ENCODE data around the gene CCDC57. TPM values are rescaled to one million over a fixed set of nuclear protein-coding genes. Genes with fewer than 3 reads are reported as not detected.
"Not testable (repeated sequence)": the region's sequence is repeated elsewhere in the genome, so short reads cannot be mapped to it uniquely, and the experiment has no call there.

The CCDC57 gene
- polyA plus RNA-seq (14.0 to 24.8 TPM (median 19.2 TPM) in 3 replicates), polyA minus RNA-seq (13.4 to 15.4 TPM (median 13.8 TPM) in 3 replicates)
- polyA plus RNA-seq (2011; ENCODE audit: low read depth), result 7.6 TPM
- 3.2 and 6.1 TPM in 2 replicates for polyA plus RNA-seq (2011; cell fraction: cytosol; rRNA removed)
- 85.5 and 116 TPM in 2 replicates for polyA plus RNA-seq (2011; cell fraction: nucleus; rRNA removed)
- polyA plus RNA-seq (2012; ENCODE audit: low replicate concordance), result 7.8 and 13.8 TPM in 2 replicates
- 11.7 TPM for polyA minus RNA-seq (2011; cell fraction: cytosol; rRNA and poly(A)+ RNA removed)
- 23.3 and 29.9 TPM in 2 replicates for polyA minus RNA-seq (2011; cell fraction: nucleus; rRNA and poly(A)+ RNA removed)

- peaks cover 0 to 6% of the 10 kb centered on the region in 2 experiments for H3K36me3 ChIP-seq (ENCODE audit: control insufficient read depth in 2 of 2, extremely low read depth in 1 of 2, insufficient read depth in 2 of 2, low read length in 2 of 2)
- H3K79me2 ChIP-seq (ENCODE audit: control insufficient read depth, insufficient read depth, low read length), result peaks cover 14% of the 10 kb centered on the region
- H3K9me3 ChIP-seq (ENCODE audit: control insufficient read depth, low read depth, low read length), result no peaks in the 10 kb centered on the region
- H3K27ac ChIP-seq (ENCODE audit: control insufficient read depth, insufficient read depth, low read length), result peak within 1 kb of the TSS; percentile 81
- H3K27me3 ChIP-seq (ENCODE audit: control insufficient read depth, extremely low read depth, insufficient read depth, low read length), result no peaks in the 10 kb centered on the region
- dilution Hi-C loops (cut with MboI; ENCODE audit: extremely low pct_ligation_motif_present, low sequenced_read_pairs), result no loop called here
- no peak for DNase-seq (ENCODE audit: low read depth, low spot score)
- FAIRE-seq, result no peak
- H3K4me3 ChIP-seq (ENCODE audit: control insufficient read depth in 2 of 3, extremely low read depth in 1 of 3, insufficient read depth in 2 of 3, low read depth in 1 of 3, low read length in 3 of 3), result peak within 1 kb of the TSS; percentile 75 to 86 (median 78)
- H4K20me1 ChIP-seq (ENCODE audit: control insufficient read depth, extremely low read depth, insufficient read depth, low read length), result no peaks in the 10 kb centered on the region
- no peaks in the 10 kb centered on the region for H3K9me1 ChIP-seq (ENCODE audit: control insufficient read depth, extremely low read depth, insufficient read depth, low read length)
- H3K4me1 ChIP-seq (ENCODE audit: control insufficient read depth, extremely low read depth, insufficient read depth, low read length), result peaks cover 35% of the 10 kb centered on the region
- TF ChIP-seq EZH2 (IDR thresholded peaks at IDR 0.05; ENCODE audit: low read length), result no peak
- TF ChIP-seq, protein P1, sequence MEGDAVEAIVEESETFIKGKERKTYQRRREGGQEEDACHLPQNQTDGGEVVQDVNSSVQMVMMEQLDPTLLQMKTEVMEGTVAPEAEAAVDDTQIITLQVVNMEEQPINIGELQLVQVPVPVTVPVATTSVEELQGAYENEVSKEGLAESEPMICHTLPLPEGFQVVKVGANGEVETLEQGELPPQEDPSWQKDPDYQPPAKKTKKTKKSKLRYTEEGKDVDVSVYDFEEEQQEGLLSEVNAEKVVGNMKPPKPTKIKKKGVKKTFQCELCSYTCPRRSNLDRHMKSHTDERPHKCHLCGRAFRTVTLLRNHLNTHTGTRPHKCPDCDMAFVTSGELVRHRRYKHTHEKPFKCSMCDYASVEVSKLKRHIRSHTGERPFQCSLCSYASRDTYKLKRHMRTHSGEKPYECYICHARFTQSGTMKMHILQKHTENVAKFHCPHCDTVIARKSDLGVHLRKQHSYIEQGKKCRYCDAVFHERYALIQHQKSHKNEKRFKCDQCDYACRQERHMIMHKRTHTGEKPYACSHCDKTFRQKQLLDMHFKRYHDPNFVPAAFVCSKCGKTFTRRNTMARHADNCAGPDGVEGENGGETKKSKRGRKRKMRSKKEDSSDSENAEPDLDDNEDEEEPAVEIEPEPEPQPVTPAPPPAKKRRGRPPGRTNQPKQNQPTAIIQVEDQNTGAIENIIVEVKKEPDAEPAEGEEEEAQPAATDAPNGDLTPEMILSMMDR (optimal IDR thresholded peaks at IDR 0.05 in 1 of 3, IDR thresholded peaks at IDR 0.05 in 1 of 3, conservative IDR thresholded peaks at IDR 0.05 in 1 of 3; ENCODE audit: extremely low read depth in 1 of 3, insufficient read depth in 2 of 3, low read length in 3 of 3), result no peak
- peak within 1 kb of the TSS; percentile 69 for H2AFZ ChIP-seq (ENCODE audit: control insufficient read depth, low read length)
- peak within 1 kb of the TSS; percentile 90 for H3K4me2 ChIP-seq (ENCODE audit: control insufficient read depth, extremely low read depth, insufficient read depth, low read depth, low read length)
- peak within 1 kb of the TSS; percentile 84 for H3K9ac ChIP-seq (ENCODE audit: control insufficient read depth, extremely low read depth, insufficient read depth, low read length)
These were observed at the start of gene CCDC57 for GRCh38 chr17:82212331-82213250. TSS of gene CCDC57 (minus strand) at chr17:82212842. CDS start at chr17:82201944, 10,898 bp downstream.

DNA sequence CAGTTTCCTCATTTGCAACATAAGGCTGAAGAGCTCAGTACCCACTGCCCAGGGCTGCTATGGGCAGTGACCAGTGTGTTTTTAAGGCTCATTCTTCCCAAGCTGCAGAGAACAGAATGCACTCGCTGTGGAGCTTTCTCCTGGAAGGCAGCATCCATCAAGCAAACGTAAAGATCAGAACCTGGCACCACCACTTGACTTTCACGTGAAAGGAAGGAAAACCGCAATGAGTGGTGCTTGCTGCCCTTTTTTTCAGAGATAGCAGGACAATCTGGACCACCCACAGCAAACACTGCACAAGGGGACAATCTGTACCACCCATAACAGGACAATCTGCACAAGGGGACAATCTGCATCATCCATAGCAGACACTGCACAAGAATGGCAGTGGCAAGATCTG lies 49.7 kb upstream of the CCDC57 start:
- peaks cover 40% of the 10 kb centered on the region for H4K20me1 ChIP-seq (ENCODE audit: control insufficient read depth, extremely low read depth, insufficient read depth, low read length)
- H3K36me3 ChIP-seq (ENCODE audit: control insufficient read depth in 2 of 2, extremely low read depth in 1 of 2, insufficient read depth in 2 of 2, low read length in 2 of 2), result peaks cover 60 to 73% of the 10 kb centered on the region in 2 experiments
- H3K4me2 ChIP-seq (ENCODE audit: control insufficient read depth, extremely low read depth, insufficient read depth, low read depth, low read length), result no peak overlapping the region
- no peak overlapping the region for H3K9ac ChIP-seq (ENCODE audit: control insufficient read depth, extremely low read depth, insufficient read depth, low read length)
- dilution Hi-C loops (cut with MboI; ENCODE audit: extremely low pct_ligation_motif_present, low sequenced_read_pairs), result no loop called here
- no peak overlapping the region for H3K4me3 ChIP-seq (ENCODE audit: control insufficient read depth in 2 of 3, extremely low read depth in 1 of 3, insufficient read depth in 2 of 3, low read depth in 1 of 3, low read length in 3 of 3)
- H3K27me3 ChIP-seq (ENCODE audit: control insufficient read depth, extremely low read depth, insufficient read depth, low read length), result no peaks in the 10 kb centered on the region
- H3K9me1 ChIP-seq (ENCODE audit: control insufficient read depth, extremely low read depth, insufficient read depth, low read length), result peaks cover 4% of the 10 kb centered on the region
- H3K9me3 ChIP-seq (ENCODE audit: control insufficient read depth, low read depth, low read length), result no peaks in the 10 kb centered on the region
- peaks cover 4% of the 10 kb centered on the region for H3K4me1 ChIP-seq (ENCODE audit: control insufficient read depth, extremely low read depth, insufficient read depth, low read length)
- H2AFZ ChIP-seq (ENCODE audit: control insufficient read depth, low read length), result no peak overlapping the region
- peaks cover 97% of the 10 kb centered on the region for H3K79me2 ChIP-seq (ENCODE audit: control insufficient read depth, insufficient read depth, low read length)
- FAIRE-seq (no peak), DNase-seq (ENCODE audit: low read depth, low spot score) (no peak)
- H3K27ac ChIP-seq (ENCODE audit: control insufficient read depth, insufficient read depth, low read length), result no peak overlapping the region
- TF ChIP-seq, protein P1 (optimal IDR thresholded peaks at IDR 0.05 in 1 of 3, IDR thresholded peaks at IDR 0.05 in 1 of 3, conservative IDR thresholded peaks at IDR 0.05 in 1 of 3; ENCODE audit: extremely low read depth in 1 of 3, insufficient read depth in 2 of 3, low read length in 3 of 3), result no peak
- TF ChIP-seq EZH2 (IDR thresholded peaks at IDR 0.05; ENCODE audit: low read length), result no peak

- H3K9me3 ChIP-seq (ENCODE audit: control insufficient read depth, low read depth, low read length); H3K27me3 ChIP-seq (ENCODE audit: control insufficient read depth, extremely low read depth, insufficient read depth, low read length); H3K4me3 ChIP-seq (ENCODE audit: control insufficient read depth in 2 of 3, extremely low read depth in 1 of 3, insufficient read depth in 2 of 3, low read depth in 1 of 3, low read length in 3 of 3); H3K4me2 ChIP-seq (ENCODE audit: control insufficient read depth, extremely low read depth, insufficient read depth, low read depth, low read length); H3K9ac ChIP-seq (ENCODE audit: control insufficient read depth, extremely low read depth, insufficient read depth, low read length); H3K9me1 ChIP-seq (ENCODE audit: control insufficient read depth, extremely low read depth, insufficient read depth, low read length); H2AFZ ChIP-seq (ENCODE audit: control insufficient read depth, low read length); DNase-seq (ENCODE audit: low read depth, low spot score); dilution Hi-C loops (cut with MboI; ENCODE audit: extremely low pct_ligation_motif_present, low sequenced_read_pairs); H3K27ac ChIP-seq (ENCODE audit: control insufficient read depth, insufficient read depth, low read length); H3K4me1 ChIP-seq (ENCODE audit: control insufficient read depth, extremely low read depth, insufficient read depth, low read length); FAIRE-seq: not testable (repeated sequence)
- Histone ChIP-seq H3K79me2 (ENCODE audit: control insufficient read depth, insufficient read depth, low read length) (peaks cover 97% of the 10 kb centered on the region), H3K36me3 (ENCODE audit: control insufficient read depth in 2 of 2, extremely low read depth in 1 of 2, insufficient read depth in 2 of 2, low read length in 2 of 2) (peaks cover 53 to 70% of the 10 kb centered on the region in 2 experiments), H4K20me1 (ENCODE audit: control insufficient read depth, extremely low read depth, insufficient read depth, low read length) (peaks cover 37% of the 10 kb centered on the region)
These were observed 47.6 kb upstream of the CCDC57 start for GRCh38 chr17:82259972-82260961.

Data from keratinocyte (primary cell).